H54 (cell line): ENCODE data around the gene HSP90B1.
A peak's percentile ranks its signal among the peaks of the same experiment; 100 is the strongest.

Experiments used
- DNase-seq: peaks from one replicate; pipeline ENCODE4 v3.0.0; 2011; ENCODE audit warnings: low spot score, mixed read lengths; ENCODE audit not compliant: insufficient read length
- FAIRE-seq: peaks from 3 replicates; lab custom pipeline; 2011; peaks lifted over from hg19 to GRCh38; lab: Jason Lieb, UNC
- POLR2A ChIP-seq: IDR thresholded peaks from 2 replicates; pipeline ENCODE4 v1.6.1; 2011; ENCODE audit warnings: low read depth, mild to moderate bottlenecking, low read length

HSP90B1 gene

GRCh38 chr12:103966736-103967135 lies 36.5 kb downstream of the HSP90B1 start:
- no peak for TF ChIP-seq POLR2A
- DNase-seq (no peak), FAIRE-seq (no peak)

- TF ChIP-seq POLR2A = no peak
- DNase-seq (no peak), FAIRE-seq (peak; percentile 62)
These were observed 39.2 kb downstream of the HSP90B1 start for GRCh38 chr12:103969391-103969790.

- DNase-seq (no peak), FAIRE-seq (no peak)
- TF ChIP-seq POLR2A = no peak
These were observed 43.7 kb downstream of the HSP90B1 start for GRCh38 chr12:103973909-103974308.

- DNase-seq = no peak
- FAIRE-seq = no peak
- TF ChIP-seq POLR2A = no peak
These were observed 45.2 kb downstream of the HSP90B1 start for GRCh38 chr12:103975368-103975767.

GRCh38 chr12:103978384-103978982 lies 48.3 kb downstream of the HSP90B1 start:
- FAIRE-seq (no peak), DNase-seq (no peak)
- TF ChIP-seq POLR2A = no peak

GRCh38 chr12:103986829-103987228 lies 56.6 kb downstream of the HSP90B1 start:
- DNase-seq (no peak), FAIRE-seq (peak; percentile 94)

GRCh38 chr12:103994235-103994634 lies 64.0 kb downstream of the HSP90B1 start:
- no peak for DNase-seq
- TF ChIP-seq POLR2A = no peak
- FAIRE-seq = no peak

More at GRCh38 chr12:103986829-103987228, 56.6 kb downstream of the HSP90B1 start:
- no peak for TF ChIP-seq POLR2A

- DNase-seq (no peak), FAIRE-seq (no peak)
- no peak for TF ChIP-seq POLR2A
These were observed 66.4 kb downstream of the HSP90B1 start for GRCh38 chr12:103996595-103996994.

GRCh38 chr12:103997286-103997900 lies 67.2 kb downstream of the HSP90B1 start:
- DNase-seq (no peak), FAIRE-seq (no peak)
- no peak for TF ChIP-seq POLR2A
